Neutrophil (primary cell): ENCODE results near the gene NRM.
"Not testable (repeated sequence)": the region's sequence is repeated elsewhere in the genome, so short reads cannot be mapped to it uniquely, and the experiment has no call there.

Experiments
- H3K27ac ChIP-seq: fragments of 200-600 bp; sonication (generic); 2 replicates; pipeline ENCODE4 v1.5.1; 2016; ENCODE audit warnings: mild to moderate bottlenecking, moderate library complexity
- H3K27me3 ChIP-seq: fragments of 200-600 bp; sonication (generic); 2 replicates; pipeline ENCODE4 v1.6.0; 2016; ENCODE audit warnings: mild to moderate bottlenecking
- H3K36me3 ChIP-seq: fragments of 200-600 bp; sonication (generic); 2 replicates; pipeline ENCODE4 v1.5.1; 2017
- H3K4me1 ChIP-seq, 2 experiments: fragments of 200-600 bp in 1 of 2; sonication (generic) in 1 of 2; 1 replicate in 1 of 2; 2 replicates in 1 of 2; pipeline versions ENCODE4 v1.5.1 to v1.6.1; 2013 to 2016; ENCODE audit warnings: low read depth in 1 of 2, low read length in 1 of 2, mild to moderate bottlenecking in 1 of 2, moderate library complexity in 1 of 2; ENCODE audit not compliant: control insufficient read depth in 1 of 2, insufficient read depth in 1 of 2
- H3K4me3 ChIP-seq, 2 experiments: fragments of 200-600 bp in 1 of 2; sonication (generic) in 1 of 2; 1 replicate in 1 of 2; 2 replicates in 1 of 2; pipeline ENCODE4 v1.5.1; 2013 to 2016; ENCODE audit warnings: low read depth in 1 of 2, low read length in 1 of 2, mild to moderate bottlenecking in 1 of 2, moderate library complexity in 1 of 2
- H3K9me3 ChIP-seq: fragments of 200-600 bp; sonication (generic); 2 replicates; pipeline ENCODE4 v1.5.1; 2016
- TF ChIP-seq, protein P1 (sequence below): fragments of 200-600 bp; sonication (generic); IDR thresholded peaks from 2 replicates; pipeline ENCODE4 v1.5.1; 2016; ENCODE audit warnings: antibody characterized with exemption

The NRM gene

DNA sequence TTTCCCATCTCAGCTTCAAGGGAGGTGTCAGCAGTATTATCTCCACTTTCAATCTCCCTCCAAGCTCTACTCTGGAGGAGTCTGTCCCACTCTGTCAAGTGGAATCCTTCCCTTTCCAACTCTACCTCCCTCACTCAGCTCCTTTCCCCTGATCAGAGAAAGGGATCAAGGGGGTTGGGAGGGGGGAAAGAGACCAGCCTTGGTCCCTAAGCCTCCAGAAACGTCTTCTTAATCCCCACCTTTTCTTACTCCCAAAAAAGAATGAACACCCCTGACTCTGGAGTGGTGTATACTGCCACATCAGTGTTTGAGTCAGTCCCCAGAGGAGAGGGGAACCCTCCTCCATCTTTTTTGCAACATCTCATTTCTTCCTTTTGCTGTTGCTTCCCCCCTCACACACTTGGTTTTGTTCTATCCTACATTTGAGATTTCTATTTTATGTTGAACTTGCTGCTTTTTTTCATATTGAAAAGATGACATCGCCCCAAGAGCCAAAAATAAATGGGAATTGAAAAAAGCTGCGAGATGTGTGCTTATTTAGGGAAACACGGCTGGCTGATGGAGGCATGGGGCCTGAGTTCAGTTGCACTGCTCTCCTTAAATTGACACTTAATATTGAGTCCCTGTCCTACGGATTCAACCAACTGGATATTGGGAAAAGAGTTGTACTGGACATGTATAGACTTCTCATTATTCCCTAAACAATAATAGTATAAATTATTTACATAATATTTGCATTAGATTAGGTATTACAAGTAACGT is 34.3 kb upstream of the NRM start:
- H3K27ac ChIP-seq, result peak overlapping the region; percentile 97
- TF ChIP-seq, protein P1, sequence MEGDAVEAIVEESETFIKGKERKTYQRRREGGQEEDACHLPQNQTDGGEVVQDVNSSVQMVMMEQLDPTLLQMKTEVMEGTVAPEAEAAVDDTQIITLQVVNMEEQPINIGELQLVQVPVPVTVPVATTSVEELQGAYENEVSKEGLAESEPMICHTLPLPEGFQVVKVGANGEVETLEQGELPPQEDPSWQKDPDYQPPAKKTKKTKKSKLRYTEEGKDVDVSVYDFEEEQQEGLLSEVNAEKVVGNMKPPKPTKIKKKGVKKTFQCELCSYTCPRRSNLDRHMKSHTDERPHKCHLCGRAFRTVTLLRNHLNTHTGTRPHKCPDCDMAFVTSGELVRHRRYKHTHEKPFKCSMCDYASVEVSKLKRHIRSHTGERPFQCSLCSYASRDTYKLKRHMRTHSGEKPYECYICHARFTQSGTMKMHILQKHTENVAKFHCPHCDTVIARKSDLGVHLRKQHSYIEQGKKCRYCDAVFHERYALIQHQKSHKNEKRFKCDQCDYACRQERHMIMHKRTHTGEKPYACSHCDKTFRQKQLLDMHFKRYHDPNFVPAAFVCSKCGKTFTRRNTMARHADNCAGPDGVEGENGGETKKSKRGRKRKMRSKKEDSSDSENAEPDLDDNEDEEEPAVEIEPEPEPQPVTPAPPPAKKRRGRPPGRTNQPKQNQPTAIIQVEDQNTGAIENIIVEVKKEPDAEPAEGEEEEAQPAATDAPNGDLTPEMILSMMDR, result no peak

DNA sequence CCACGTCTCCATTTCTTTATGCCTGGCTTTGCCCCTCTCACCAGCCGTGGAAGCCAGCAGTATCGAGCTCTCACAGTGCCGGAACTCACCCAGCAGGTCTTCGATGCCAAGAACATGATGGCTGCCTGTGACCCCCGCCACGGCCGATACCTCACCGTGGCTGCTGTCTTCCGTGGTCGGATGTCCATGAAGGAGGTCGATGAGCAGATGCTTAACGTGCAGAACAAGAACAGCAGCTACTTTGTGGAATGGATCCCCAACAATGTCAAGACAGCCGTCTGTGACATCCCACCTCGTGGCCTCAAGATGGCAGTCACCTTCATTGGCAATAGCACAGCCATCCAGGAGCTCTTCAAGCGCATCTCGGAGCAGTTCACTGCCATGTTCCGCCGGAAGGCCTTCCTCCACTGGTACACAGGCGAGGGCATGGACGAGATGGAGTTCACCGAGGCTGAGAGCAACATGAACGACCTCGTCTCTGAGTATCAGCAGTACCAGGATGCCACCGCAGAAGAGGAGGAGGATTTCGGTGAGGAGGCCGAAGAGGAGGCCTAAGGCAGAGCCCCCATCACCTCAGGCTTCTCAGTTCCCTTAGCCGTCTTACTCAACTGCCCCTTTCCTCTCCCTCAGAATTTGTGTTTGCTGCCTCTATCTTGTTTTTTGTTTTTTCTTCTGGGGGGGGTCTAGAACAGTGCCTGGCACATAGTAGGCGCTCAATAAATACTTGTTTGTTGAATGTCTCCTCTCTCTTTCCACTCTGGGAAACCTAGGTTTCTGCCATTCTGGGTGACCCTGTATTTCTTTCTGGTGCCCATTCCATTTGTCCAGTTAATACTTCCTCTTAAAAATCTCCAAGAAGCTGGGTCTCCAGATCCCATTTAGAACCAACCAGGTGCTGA is 33.3 kb upstream of the NRM start:
- Histone ChIP-seq H3K36me3 (peaks cover 69% of the 10 kb centered on the region), H3K4me1 (peaks cover 33 to 39% of the 10 kb centered on the region in 2 experiments), H3K27ac (peak overlapping the region; percentile 97)
- H3K4me3 ChIP-seq, H3K27me3 ChIP-seq, H3K9me3 ChIP-seq: not testable (repeated sequence)

More for the DNA sequence above, 34.3 kb upstream of the NRM start:
- Histone ChIP-seq H3K36me3 (peaks cover 78% of the 10 kb centered on the region), H3K4me3 (no peak overlapping the region), H3K4me1 (peaks cover 23 to 29% of the 10 kb centered on the region in 2 experiments), H3K27me3 (no peaks in the 10 kb centered on the region), H3K9me3 (no peaks in the 10 kb centered on the region)

DNA sequence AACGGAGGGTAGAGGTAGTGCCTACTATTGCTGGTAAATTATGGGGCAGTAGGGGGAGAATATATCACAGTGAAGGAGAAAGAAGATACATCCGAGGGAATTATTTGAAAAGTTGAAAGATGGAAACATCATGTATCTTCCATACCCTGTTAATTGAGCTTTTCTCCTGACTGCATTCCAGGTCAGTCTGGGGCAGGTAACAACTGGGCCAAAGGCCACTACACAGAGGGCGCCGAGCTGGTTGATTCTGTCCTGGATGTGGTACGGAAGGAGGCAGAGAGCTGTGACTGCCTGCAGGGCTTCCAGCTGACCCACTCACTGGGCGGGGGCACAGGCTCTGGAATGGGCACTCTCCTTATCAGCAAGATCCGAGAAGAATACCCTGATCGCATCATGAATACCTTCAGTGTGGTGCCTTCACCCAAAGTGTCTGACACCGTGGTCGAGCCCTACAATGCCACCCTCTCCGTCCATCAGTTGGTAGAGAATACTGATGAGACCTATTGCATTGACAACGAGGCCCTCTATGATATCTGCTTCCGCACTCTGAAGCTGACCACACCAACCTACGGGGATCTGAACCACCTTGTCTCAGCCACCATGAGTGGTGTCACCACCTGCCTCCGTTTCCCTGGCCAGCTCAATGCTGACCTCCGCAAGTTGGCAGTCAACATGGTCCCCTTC is 32.5 kb upstream of the NRM start:
- H3K9me3 ChIP-seq, H3K4me3 ChIP-seq, H3K27me3 ChIP-seq: not testable (repeated sequence)
- Histone ChIP-seq H3K27ac (peak overlapping the region; percentile 97), H3K36me3 (peaks cover 61% of the 10 kb centered on the region), H3K4me1 (peaks cover 41 to 47% of the 10 kb centered on the region in 2 experiments)

DNA sequence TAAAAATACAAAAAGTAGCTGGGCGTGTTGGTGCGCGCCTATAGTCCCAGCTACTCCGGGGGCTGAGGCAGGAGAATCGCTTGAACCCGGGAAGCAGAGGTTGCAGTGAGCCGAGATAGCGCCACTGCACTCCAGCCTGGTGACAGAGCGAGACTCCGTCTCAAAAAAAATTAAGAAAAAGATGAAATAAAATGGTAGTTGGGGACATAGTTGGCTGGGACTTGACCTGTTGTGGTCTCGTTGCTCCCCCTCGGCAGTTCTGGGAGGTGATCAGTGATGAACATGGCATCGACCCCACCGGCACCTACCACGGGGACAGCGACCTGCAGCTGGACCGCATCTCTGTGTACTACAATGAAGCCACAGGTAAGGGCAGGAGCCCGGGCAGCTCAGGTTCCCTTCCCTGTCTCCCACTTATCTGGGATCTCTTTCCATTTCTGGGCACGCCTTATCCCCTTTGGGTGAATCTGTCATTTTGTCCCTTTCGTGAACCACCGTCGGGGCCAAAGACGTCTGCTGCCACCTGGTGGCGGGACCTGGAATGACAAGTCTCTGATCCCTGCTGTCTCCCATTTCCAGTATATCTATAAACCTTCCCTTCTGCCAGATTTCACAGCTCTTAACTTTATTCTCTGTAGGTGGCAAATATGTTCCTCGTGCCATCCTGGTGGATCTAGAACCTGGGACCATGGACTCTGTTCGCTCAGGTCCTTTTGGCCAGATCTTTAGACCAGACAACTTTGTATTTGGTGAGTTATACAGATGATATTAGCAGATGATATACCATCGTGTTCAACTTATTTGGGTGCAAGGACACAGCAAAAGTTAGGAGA is 31.7 kb upstream of the NRM start:
- no peaks in the 10 kb centered on the region for H3K9me3 ChIP-seq
- TF ChIP-seq, protein P1, result peak; percentile 95
- H3K4me3 ChIP-seq, result peak overlapping the region; percentile 88 to 92
- H3K27ac ChIP-seq, result peak overlapping the region; percentile 97
- H3K4me1 ChIP-seq, result peaks cover 49 to 55% of the 10 kb centered on the region in 2 experiments
- H3K27me3 ChIP-seq, result no peaks in the 10 kb centered on the region
- H3K36me3 ChIP-seq, result peaks cover 53% of the 10 kb centered on the region

DNA sequence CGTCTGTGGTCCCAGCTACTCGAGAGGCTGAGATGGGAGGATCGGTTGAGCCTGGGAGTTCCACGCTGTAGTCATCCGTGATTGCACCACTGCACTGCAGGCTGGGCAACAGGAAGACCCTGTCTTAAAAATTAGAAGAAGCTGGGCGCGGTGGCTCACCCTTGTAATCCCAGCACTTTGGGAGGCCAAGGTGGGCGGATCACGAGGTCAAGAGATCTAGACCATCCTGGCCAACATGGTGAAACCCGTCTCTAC is 31.2 kb upstream of the NRM start:
- Histone ChIP-seq H3K4me3 (peak overlapping the region; percentile 88 to 92), H3K27ac (peak overlapping the region; percentile 97), H3K36me3 (peaks cover 47% of the 10 kb centered on the region), H3K4me1 (peaks cover 49 to 55% of the 10 kb centered on the region in 2 experiments)
- H3K27me3 ChIP-seq, H3K9me3 ChIP-seq: not testable (repeated sequence)

DNA sequence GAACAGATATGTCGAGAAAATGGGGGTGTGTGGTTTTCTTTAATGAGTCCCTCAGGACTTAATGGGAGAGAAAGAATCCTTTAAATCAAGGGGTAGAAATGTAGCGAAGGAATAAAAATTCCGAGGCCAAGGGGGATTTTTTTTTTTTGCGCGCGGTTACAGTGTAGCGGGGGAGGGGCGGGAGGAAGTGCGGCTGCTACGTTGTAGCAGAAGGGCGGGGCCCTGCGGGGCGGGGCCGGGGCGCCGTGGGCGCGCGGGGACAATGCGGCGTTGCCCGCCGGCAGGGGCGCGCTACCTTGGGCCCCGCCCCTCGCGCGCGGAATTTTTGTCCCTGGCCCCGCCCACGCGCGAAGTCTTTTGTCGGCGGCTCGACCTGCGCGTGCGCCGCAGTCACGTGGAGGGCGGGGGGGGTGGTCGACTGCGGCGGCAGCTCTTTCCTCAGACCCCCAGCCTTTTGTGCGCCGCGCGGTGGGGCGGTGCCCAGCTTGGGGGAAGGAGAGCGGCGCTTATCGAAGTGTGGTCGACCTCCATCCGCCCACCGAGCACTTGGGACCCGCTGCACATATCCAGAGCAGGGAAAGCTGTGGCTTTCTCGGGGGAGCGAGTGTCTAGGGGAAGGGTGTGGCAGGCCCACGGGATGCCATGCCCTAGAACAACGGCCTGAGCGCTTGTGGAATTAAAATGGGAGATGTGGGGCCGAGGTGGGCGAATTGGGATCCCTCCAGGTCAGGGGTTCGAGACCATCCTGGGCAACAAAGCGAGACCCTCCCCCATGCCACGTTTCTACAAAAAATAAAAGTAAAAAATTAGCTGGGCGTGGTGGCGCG is 30.6 kb upstream of the NRM start:
- peaks cover 42% of the 10 kb centered on the region for H3K36me3 ChIP-seq
- H3K9me3 ChIP-seq, result no peaks in the 10 kb centered on the region
- TF ChIP-seq, protein P1, result peak; percentile 91
- peak overlapping the region; percentile 97 for H3K27ac ChIP-seq
- H3K4me1 ChIP-seq, result peaks cover 54 to 61% of the 10 kb centered on the region in 2 experiments
- peak overlapping the region; percentile 88 to 92 for H3K4me3 ChIP-seq
- no peaks in the 10 kb centered on the region for H3K27me3 ChIP-seq
